ENCODE results near the gene URI1.

DNA sequence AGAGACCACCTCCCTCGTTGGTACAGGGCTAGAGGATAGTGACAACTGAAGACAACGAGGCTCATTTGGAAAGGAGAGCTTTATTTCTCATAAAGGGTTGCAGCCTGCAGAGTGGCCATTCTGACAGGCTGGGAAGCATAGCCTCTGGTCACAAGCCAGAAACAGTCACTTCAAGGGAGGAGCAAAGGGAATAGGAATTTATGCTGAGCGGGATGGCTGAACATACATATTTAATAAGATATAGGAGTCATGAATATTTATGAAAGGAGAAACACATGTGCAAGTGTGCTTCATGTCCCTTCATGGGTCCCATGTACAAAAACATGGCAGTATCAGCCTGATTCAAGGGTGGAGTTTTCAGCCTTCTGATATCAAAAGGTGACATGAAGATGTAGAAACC lies 27.1 kb upstream of the URI1 start:
- TF ChIP-seq, protein P1, sequence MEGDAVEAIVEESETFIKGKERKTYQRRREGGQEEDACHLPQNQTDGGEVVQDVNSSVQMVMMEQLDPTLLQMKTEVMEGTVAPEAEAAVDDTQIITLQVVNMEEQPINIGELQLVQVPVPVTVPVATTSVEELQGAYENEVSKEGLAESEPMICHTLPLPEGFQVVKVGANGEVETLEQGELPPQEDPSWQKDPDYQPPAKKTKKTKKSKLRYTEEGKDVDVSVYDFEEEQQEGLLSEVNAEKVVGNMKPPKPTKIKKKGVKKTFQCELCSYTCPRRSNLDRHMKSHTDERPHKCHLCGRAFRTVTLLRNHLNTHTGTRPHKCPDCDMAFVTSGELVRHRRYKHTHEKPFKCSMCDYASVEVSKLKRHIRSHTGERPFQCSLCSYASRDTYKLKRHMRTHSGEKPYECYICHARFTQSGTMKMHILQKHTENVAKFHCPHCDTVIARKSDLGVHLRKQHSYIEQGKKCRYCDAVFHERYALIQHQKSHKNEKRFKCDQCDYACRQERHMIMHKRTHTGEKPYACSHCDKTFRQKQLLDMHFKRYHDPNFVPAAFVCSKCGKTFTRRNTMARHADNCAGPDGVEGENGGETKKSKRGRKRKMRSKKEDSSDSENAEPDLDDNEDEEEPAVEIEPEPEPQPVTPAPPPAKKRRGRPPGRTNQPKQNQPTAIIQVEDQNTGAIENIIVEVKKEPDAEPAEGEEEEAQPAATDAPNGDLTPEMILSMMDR (IDR thresholded peaks at IDR 0.05): no peak
- no peak for TF ChIP-seq POLR2A (IDR thresholded peaks at IDR 0.05)
